Esophagus muscularis mucosa (tissue), 3 donors: ENCODE results near the gene HFE.

Source experiments
- CTCF ChIP-seq, 3 experiments: fragments of 200-600 bp in 2 of 3; fragments of 450-650 bp in 1 of 3; sonication (generic) in 2 of 3; IDR thresholded peaks; one replicate each; pipeline ENCODE4 v1.5.1; 2017 to 2019; ENCODE audit warnings: antibody characterized with exemption in 3 of 3, mild to moderate bottlenecking in 2 of 3, moderate library complexity in 1 of 3
- POLR2A ChIP-seq: fragments of 450-650 bp; IDR thresholded peaks from one replicate; pipeline ENCODE4 v1.6.1; 2017; ENCODE audit warnings: antibody characterized with exemption, moderate library complexity, mild to moderate bottlenecking, low read depth
- POLR2AphosphoS5 ChIP-seq, 2 donors: sonication (generic); formaldehyde crosslinking; IDR thresholded peaks; one replicate each; pipeline ENCODE4 v1.6.1; 2017; ENCODE audit warnings: antibody characterized with exemption in 2 of 2

GRCh38 chr6:26120807-26121140 lies 33.5 kb downstream of the HFE start:
- no peak for TF ChIP-seq CTCF (IDR thresholded peaks at IDR 0.05)
- no peak for TF ChIP-seq POLR2AphosphoS5 (IDR thresholded peaks at IDR 0.05)
- TF ChIP-seq POLR2A: no peak
